ENCODE data around the gene CPHXL2.

DNA sequence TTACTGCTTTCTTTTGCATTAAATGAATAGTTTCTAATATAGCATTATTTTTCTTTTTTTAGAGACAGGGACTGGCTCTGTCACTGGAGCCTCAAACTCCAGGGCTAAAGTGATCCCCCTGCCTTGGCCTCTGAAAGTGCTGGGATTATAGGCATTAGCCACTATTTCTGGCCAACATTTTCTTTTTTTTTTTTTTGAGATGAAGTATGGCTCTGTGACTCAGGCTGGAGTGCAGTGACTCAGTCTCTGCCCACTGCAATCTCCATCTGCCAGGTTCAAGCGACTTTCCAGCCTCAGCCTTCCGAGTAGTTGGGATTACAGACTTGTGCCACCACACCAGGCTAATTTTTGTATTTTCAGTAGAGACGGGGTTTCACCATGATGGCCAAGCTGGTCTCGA, 26.5 kb upstream of the CPHXL2 start:
- TF ChIP-seq, protein P1, sequence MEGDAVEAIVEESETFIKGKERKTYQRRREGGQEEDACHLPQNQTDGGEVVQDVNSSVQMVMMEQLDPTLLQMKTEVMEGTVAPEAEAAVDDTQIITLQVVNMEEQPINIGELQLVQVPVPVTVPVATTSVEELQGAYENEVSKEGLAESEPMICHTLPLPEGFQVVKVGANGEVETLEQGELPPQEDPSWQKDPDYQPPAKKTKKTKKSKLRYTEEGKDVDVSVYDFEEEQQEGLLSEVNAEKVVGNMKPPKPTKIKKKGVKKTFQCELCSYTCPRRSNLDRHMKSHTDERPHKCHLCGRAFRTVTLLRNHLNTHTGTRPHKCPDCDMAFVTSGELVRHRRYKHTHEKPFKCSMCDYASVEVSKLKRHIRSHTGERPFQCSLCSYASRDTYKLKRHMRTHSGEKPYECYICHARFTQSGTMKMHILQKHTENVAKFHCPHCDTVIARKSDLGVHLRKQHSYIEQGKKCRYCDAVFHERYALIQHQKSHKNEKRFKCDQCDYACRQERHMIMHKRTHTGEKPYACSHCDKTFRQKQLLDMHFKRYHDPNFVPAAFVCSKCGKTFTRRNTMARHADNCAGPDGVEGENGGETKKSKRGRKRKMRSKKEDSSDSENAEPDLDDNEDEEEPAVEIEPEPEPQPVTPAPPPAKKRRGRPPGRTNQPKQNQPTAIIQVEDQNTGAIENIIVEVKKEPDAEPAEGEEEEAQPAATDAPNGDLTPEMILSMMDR (IDR thresholded peaks at IDR 0.05 in 4 of 5, conservative IDR thresholded peaks at IDR 0.05 in 1 of 5): no peak
- no peak for TF ChIP-seq POLR2A (IDR thresholded peaks at IDR 0.05)

Measured in gastrocnemius medialis (tissue), 4 donors.